H9 (cell line): ENCODE results near the gene ITGAE. TPM values are rescaled to one million over a fixed set of nuclear protein-coding genes. Genes with fewer than 3 reads are reported as not detected.

Source experiments
- DNase-seq: peaks from one replicate; pipeline ENCODE4 v3.0.0-alpha.2; 2017
- H2AFZ ChIP-seq: one replicate; pipeline ENCODE4 v1.6.1; 2013; ENCODE audit warnings: mild to moderate bottlenecking, low read length, control low read depth, moderate library complexity
- H2AK5ac ChIP-seq: 2 replicates; pipeline ENCODE4 v1.6.1; 2013; ENCODE audit warnings: low read length, control low read depth, mixed read lengths; ENCODE audit not compliant: insufficient read length
- H2BK120ac ChIP-seq: one replicate; pipeline ENCODE4 v1.6.1; 2013; ENCODE audit warnings: low read depth, mild to moderate bottlenecking, low read length, control low read depth, inconsistent platforms; ENCODE audit not compliant: poor library complexity, severe bottlenecking
- H2BK12ac ChIP-seq: 2 replicates; pipeline ENCODE4 v1.6.1; 2013; ENCODE audit warnings: low read length, control low read depth, mixed read lengths, low read depth; ENCODE audit not compliant: insufficient read length
- H2BK15ac ChIP-seq: 2 replicates; pipeline ENCODE4 v1.6.1; 2013; ENCODE audit warnings: low read depth, low read length, control low read depth
- H2BK20ac ChIP-seq: one replicate; pipeline ENCODE4 v1.6.1; 2013; ENCODE audit warnings: low read depth, mild to moderate bottlenecking, low read length, control low read depth, inconsistent platforms; ENCODE audit not compliant: poor library complexity, severe bottlenecking
- H2BK5ac ChIP-seq: 2 replicates; pipeline ENCODE4 v1.6.1; 2013; ENCODE audit warnings: low read length, control low read depth, mixed read lengths; ENCODE audit not compliant: insufficient read length
- H3K14ac ChIP-seq: 2 replicates; pipeline ENCODE4 v1.6.1; 2013; ENCODE audit warnings: low read length, control low read depth; ENCODE audit not compliant: insufficient read depth
- H3K18ac ChIP-seq: 2 replicates; pipeline ENCODE4 v1.6.1; 2013; ENCODE audit warnings: low read depth, mild to moderate bottlenecking, mixed read lengths, low read length, control low read depth; ENCODE audit not compliant: insufficient read length
- H3K23ac ChIP-seq: 2 replicates; pipeline ENCODE4 v1.6.1; 2013; ENCODE audit warnings: low read length, control low read depth, mixed read lengths, low read depth; ENCODE audit not compliant: insufficient read length
- H3K23me2 ChIP-seq: 2 replicates; pipeline ENCODE4 v1.6.1; 2013; ENCODE audit warnings: low read depth, mild to moderate bottlenecking, mixed read lengths, low read length, control low read depth; ENCODE audit not compliant: insufficient read length, poor library complexity, severe bottlenecking
- H3K27ac ChIP-seq: 2 replicates; pipeline ENCODE4 v1.5.1; 2013; ENCODE audit warnings: low read length, control low read depth, mixed read lengths, low read depth; ENCODE audit not compliant: insufficient read length
- H3K27me3 ChIP-seq: 2 replicates; pipeline ENCODE4 v1.6.1; 2013; ENCODE audit warnings: low read length, control low read depth, inconsistent platforms; ENCODE audit not compliant: insufficient read depth
- H3K4ac ChIP-seq: 2 replicates; pipeline ENCODE4 v1.6.1; 2013; ENCODE audit warnings: low read depth, mild to moderate bottlenecking, control low read depth, inconsistent platforms, low read length, moderate library complexity
- H3K4me1 ChIP-seq: 2 replicates; pipeline ENCODE4 v1.6.1; 2013; ENCODE audit warnings: low read length, control low read depth, inconsistent platforms; ENCODE audit not compliant: insufficient read depth
- H3K4me2 ChIP-seq: 2 replicates; pipeline ENCODE4 v1.6.1; 2013; ENCODE audit warnings: low read length, control low read depth, mixed read lengths; ENCODE audit not compliant: insufficient read length, insufficient read depth
- H3K56ac ChIP-seq: 2 replicates; pipeline ENCODE4 v1.6.1; 2013; ENCODE audit warnings: low read depth, mild to moderate bottlenecking, mixed read lengths, low read length, control low read depth; ENCODE audit not compliant: insufficient read length
- H3K79me1 ChIP-seq: 2 replicates; pipeline ENCODE4 v1.6.1; 2013; ENCODE audit warnings: low read depth, mild to moderate bottlenecking, moderate library complexity, low read length, control low read depth, inconsistent platforms; ENCODE audit not compliant: insufficient read depth, poor library complexity, severe bottlenecking
- H3K79me2 ChIP-seq: 2 replicates; pipeline ENCODE4 v1.6.1; 2013; ENCODE audit warnings: low read length, control low read depth, inconsistent platforms; ENCODE audit not compliant: insufficient read depth
- H3K9ac ChIP-seq: 2 replicates; pipeline ENCODE4 v1.6.1; 2013; ENCODE audit warnings: low read length, control low read depth, mixed read lengths; ENCODE audit not compliant: insufficient read length; ENCODE audit errors: extremely low read depth
- H3K9me3 ChIP-seq: one replicate; pipeline ENCODE4 v1.6.1; 2013; ENCODE audit warnings: low read depth, low read length, inconsistent platforms; ENCODE audit not compliant: control insufficient read depth
- H3T11ph ChIP-seq: one replicate; pipeline ENCODE4 v1.6.1; 2013; ENCODE audit warnings: mild to moderate bottlenecking, low read length, control low read depth, inconsistent platforms
- H4K20me1 ChIP-seq: one replicate; pipeline ENCODE4 v1.6.1; 2013; ENCODE audit not compliant: control insufficient read depth, insufficient read length, insufficient read depth
- H4K5ac ChIP-seq: 2 replicates; pipeline ENCODE4 v1.6.1; 2013; ENCODE audit warnings: low read depth, mild to moderate bottlenecking, mixed read lengths, low read length, control low read depth; ENCODE audit not compliant: insufficient read length
- H4K8ac ChIP-seq: replicated peaks from 2 replicates; pipeline ENCODE4 v1.6.1; 2013; ENCODE audit warnings: low read length, control low read depth, mixed read lengths, low read depth; ENCODE audit not compliant: insufficient read length
- H4K91ac ChIP-seq: 2 replicates; pipeline ENCODE4 v1.6.1; 2013; ENCODE audit warnings: low read depth, mild to moderate bottlenecking, moderate library complexity, mixed read lengths, low read length, control low read depth; ENCODE audit not compliant: insufficient read length
- H3K27ac Mint-ChIP-seq, 3 experiments: 2 replicates in 2 of 3; 3 replicates in 1 of 3; pipeline ENCODE4 v1.8.0; 2020 to 2021; ENCODE audit warnings: mixed read lengths in 3 of 3, mild to moderate bottlenecking in 1 of 3, moderate library complexity in 1 of 3
- H3K27me3 Mint-ChIP-seq: 2 replicates; pipeline ENCODE4 v1.8.0; 2021; ENCODE audit warnings: low read depth, mild to moderate bottlenecking, moderate library complexity, mixed read lengths
- H3K36me3 Mint-ChIP-seq, 3 experiments: 2 replicates in 2 of 3; 3 replicates in 1 of 3; pipeline ENCODE4 v1.8.0; 2020 to 2021; ENCODE audit warnings: low read depth in 3 of 3, mixed read lengths in 3 of 3; ENCODE audit not compliant: insufficient read depth in 1 of 3
- H3K4me1 Mint-ChIP-seq, 2 experiments: 2 replicates each; pipeline ENCODE4 v1.8.0; 2020; ENCODE audit warnings: mixed read lengths in 2 of 2
- H3K4me3 Mint-ChIP-seq, 2 experiments: 2 replicates in 1 of 2; 3 replicates in 1 of 2; pipeline ENCODE4 v1.8.0; 2020 to 2021; ENCODE audit warnings: mild to moderate bottlenecking in 2 of 2, mixed read lengths in 2 of 2, moderate library complexity in 1 of 2
- H3K9me3 Mint-ChIP-seq, 2 experiments: 2 replicates in 1 of 2; 3 replicates in 1 of 2; pipeline ENCODE4 v1.8.0; 2020; ENCODE audit warnings: mild to moderate bottlenecking in 2 of 2, mixed read lengths in 2 of 2, moderate library complexity in 1 of 2
- CTCF ChIP-seq: fragments of 200-600 bp; sonication (generic); conservative IDR thresholded peaks from 3 replicates; pipeline ENCODE4 v1.8.0; 2021; ENCODE audit warnings: antibody characterized with exemption, mild to moderate bottlenecking
- WGBS: extraction: QIAGEN DNeasy Blood & Tissue Kit; methylation state at CpG from one replicate; pipeline ENCODE4 v1.1.7; 2013; ENCODE audit warnings: missing lambda C conversion rate, low lambda C conversion rate, mixed read lengths; ENCODE audit not compliant: insufficient read length; ENCODE audit errors: extremely low coverage; 5-methylcytosine and 5-hydroxymethylcytosine counted together
- total RNA-seq: library from RNA; stranded (reverse); gene quantifications from 2 replicates; pipeline ENCODE4 v1.2.1, GENCODE V29; 2021

The ITGAE gene
- total RNA-seq, 1 experiment from 2014 or later, result 23.5 TPM

- Mint-ChIP-seq H3K27ac (peak overlapping the region in 2 of 3 experiments; percentile 12 to 75; a peak in 3 of 7 replicates), H3K27me3 (peaks cover 5% of the 10 kb centered on the region), H3K4me3 (no peak overlapping the region), H3K36me3 (no peaks in the 10 kb centered on the region), H3K9me3 (no peaks in the 10 kb centered on the region), H3K4me1 (peaks cover 5 to 12% of the 10 kb centered on the region in 2 experiments)
- Histone ChIP-seq H3K4me2 (no peak overlapping the region), H3K79me1 (no peaks in the 10 kb centered on the region), H3K4me1 (no peaks in the 10 kb centered on the region), H4K20me1 (no peaks in the 10 kb centered on the region), H3K4ac (no peak overlapping the region), H2BK120ac (no peak overlapping the region), H3K18ac (no peak overlapping the region), H3K56ac (no peak overlapping the region), H2AFZ (no peak overlapping the region), H3T11ph (no peak overlapping the region), H4K8ac (no peak overlapping the region), H3K9ac (no peak overlapping the region), H3K27me3 (no peaks in the 10 kb centered on the region), H2BK5ac (no peak overlapping the region), H3K79me2 (no peaks in the 10 kb centered on the region), H2BK20ac (no peak overlapping the region), H3K27ac (no peak overlapping the region), H3K23ac (no peak overlapping the region), H2BK15ac (no peak overlapping the region), H3K23me2 (no peaks in the 10 kb centered on the region), H4K5ac (peak overlapping the region; percentile 85), H3K14ac (0 out of 2 replicates have a peak overlapping the region, but pooled peaks have one; percentile 56), H4K91ac (no peak overlapping the region), H2AK5ac (no peak overlapping the region), H2BK12ac (no peak overlapping the region), H3K9me3 (no peaks in the 10 kb centered on the region)
- no CpG with 5 or more reads among the region's 7 CpGs for WGBS
- TF ChIP-seq CTCF, result no peak
- DNase-seq, result no peak
These were observed 52.4 kb downstream of the ITGAE start for GRCh38 chr17:3748576-3748975.
